GM23338 (cell line): ENCODE results near the gene NYAP2. TPM values are rescaled to one million over a fixed set of nuclear protein-coding genes. Genes with fewer than 3 reads are reported as not detected.

Source experiments
- ATAC-seq: fragments of 200-7000 bp; cut with Tn5 transposase; 3 replicates; pipeline ENCODE4 v1.9.1; 2020
- DNase-seq: peaks from one replicate; pipeline ENCODE4 v3.0.0-alpha.2; 2015; ENCODE audit warnings: low spot score
- H2AFZ ChIP-seq: fragments of 200-600 bp; sonication (generic); 2 replicates; pipeline ENCODE4 v1.8.0; 2016; ENCODE audit warnings: antibody characterized with exemption, mild to moderate bottlenecking, moderate library complexity
- H3F3A ChIP-seq: fragments of 200-600 bp; sonication (generic); replicated peaks from 2 replicates; pipeline ENCODE4 v1.8.0; 2017; ENCODE audit warnings: antibody characterized with exemption, mixed run types, low read depth
- H3K27ac ChIP-seq: fragments of 200-600 bp; sonication (generic); 2 replicates; pipeline ENCODE4 v1.6.1; 2016; ENCODE audit warnings: low read depth
- H3K27me3 ChIP-seq: fragments of 200-600 bp; sonication (generic); 2 replicates; pipeline ENCODE4 v1.8.0; 2016; ENCODE audit warnings: mild to moderate bottlenecking, mixed run types, moderate library complexity; ENCODE audit not compliant: insufficient read depth
- H3K36me3 ChIP-seq: fragments of 200-600 bp; sonication (generic); 2 replicates; pipeline ENCODE4 v1.8.0; 2016; ENCODE audit warnings: mild to moderate bottlenecking; ENCODE audit not compliant: insufficient read depth
- H3K4me1 ChIP-seq: fragments of 200-600 bp; sonication (generic); 2 replicates; pipeline ENCODE4 v1.8.0; 2016; ENCODE audit warnings: mild to moderate bottlenecking, moderate library complexity; ENCODE audit not compliant: insufficient read depth
- H3K4me2 ChIP-seq: fragments of 200-600 bp; sonication (generic); 2 replicates; pipeline ENCODE4 v1.7.1; 2017; ENCODE audit warnings: mixed run types
- H3K4me3 ChIP-seq: fragments of 200-600 bp; sonication (generic); 2 replicates; pipeline ENCODE4 v1.6.1; 2016; ENCODE audit warnings: mixed run types
- H3K79me2 ChIP-seq: fragments of 200-600 bp; sonication (generic); replicated peaks from 2 replicates; pipeline ENCODE4 v1.8.0; 2017; ENCODE audit warnings: mild to moderate bottlenecking; ENCODE audit not compliant: insufficient read depth
- H3K9me2 ChIP-seq: fragments of 200-600 bp; sonication (generic); 2 replicates; pipeline ENCODE4 v1.8.0; 2017; ENCODE audit not compliant: insufficient read depth
- H4K20me1 ChIP-seq: fragments of 200-600 bp; sonication (generic); replicated peaks from 2 replicates; pipeline ENCODE4 v1.8.0; 2017; ENCODE audit warnings: mild to moderate bottlenecking; ENCODE audit not compliant: insufficient read depth
- H3K27ac Mint-ChIP-seq: 2 replicates; pipeline ENCODE4 v1.8.0; 2020; ENCODE audit warnings: inconsistent platforms, mild to moderate bottlenecking, moderate library complexity, mixed read lengths
- H3K27me3 Mint-ChIP-seq: 3 replicates; pipeline ENCODE4 v1.8.0; 2022; ENCODE audit warnings: low read depth, mild to moderate bottlenecking, moderate library complexity, mixed read lengths, inconsistent platforms; ENCODE audit not compliant: insufficient read depth, poor library complexity
- H3K36me3 Mint-ChIP-seq: 3 replicates; pipeline ENCODE4 v1.8.0; 2021; ENCODE audit warnings: low read depth, mild to moderate bottlenecking, inconsistent platforms, moderate library complexity, mixed read lengths
- H3K4me1 Mint-ChIP-seq: 3 replicates; pipeline ENCODE4 v1.8.0; 2020; ENCODE audit warnings: mild to moderate bottlenecking, inconsistent platforms, mixed read lengths
- H3K4me3 Mint-ChIP-seq: 3 replicates; pipeline ENCODE4 v1.8.0; 2021; ENCODE audit warnings: moderate library complexity, mild to moderate bottlenecking, inconsistent platforms, mixed read lengths
- H3K9me3 Mint-ChIP-seq: 3 replicates; pipeline ENCODE4 v1.8.0; 2020; ENCODE audit warnings: moderate library complexity, mild to moderate bottlenecking, inconsistent platforms, mixed read lengths
- CREB1 ChIP-seq: fragments of 250-450 bp; sonication (Bioruptor Pico); IDR thresholded peaks from 2 replicates; pipeline ENCODE4 v1.5.0; 2020; ENCODE audit warnings: low read depth, mild to moderate bottlenecking, moderate library complexity
- EZH2 ChIP-seq: fragments of 200-600 bp; sonication (generic); IDR thresholded peaks from one replicate; pipeline ENCODE4 v1.8.0; 2017; ENCODE audit warnings: antibody characterized with exemption, mild to moderate bottlenecking, low read depth; ENCODE audit not compliant: unreplicated experiment
- JUNB ChIP-seq: IDR thresholded peaks from one replicate; pipeline ENCODE4 v1.6.1; 2016; ENCODE audit warnings: antibody characterized with exemption; ENCODE audit not compliant: unreplicated experiment
- NANOG ChIP-seq: IDR thresholded peaks from 2 replicates; pipeline ENCODE4 v1.6.1; 2016; ENCODE audit warnings: antibody characterized with exemption, borderline replicate concordance
- POLR2AphosphoS5 ChIP-seq: IDR thresholded peaks from 2 replicates; pipeline ENCODE4 v1.6.1; 2016; ENCODE audit warnings: antibody characterized with exemption, low read depth
- STAT1 ChIP-seq: IDR thresholded peaks from one replicate; pipeline ENCODE4 v1.6.1; 2016; ENCODE audit warnings: antibody characterized with exemption; ENCODE audit not compliant: unreplicated experiment
- ZNF331 ChIP-seq: fragments of 250-450 bp; sonication (Bioruptor Pico); IDR thresholded peaks from 2 replicates; pipeline ENCODE4 v1.5.0; 2020; ENCODE audit warnings: low read depth, mild to moderate bottlenecking, moderate library complexity
- polyA plus RNA-seq: library from polyadenylated mRNA; unstranded; fragments of >200 nt; fragmentation: Nextera tagmentation; extraction: Ambion mirVana; gene quantifications from 2 replicates; pipeline ENCODE4 v1.2.1, GENCODE V29; 2016
- total RNA-seq: library from RNA; depleted of rRNA; stranded (reverse); fragments of >200 nt; shearing (Covaris generic); gene quantifications from 2 replicates; pipeline ENCODE4 v1.2.3, GENCODE V29; 2014
- TF ChIP-seq, protein P1 (sequence below), 2 experiments: fragments of 200-600 bp in 1 of 2; sonication (generic) in 1 of 2; conservative IDR thresholded peaks; 2 replicates each; pipeline versions ENCODE4 v1.5.1 to v1.6.1; 2016 to 2017; ENCODE audit warnings: antibody characterized with exemption in 2 of 2, low read depth in 2 of 2, mild to moderate bottlenecking in 2 of 2, moderate library complexity in 1 of 2
- TF ChIP-seq, protein P2 (sequence below): IDR thresholded peaks from one replicate; pipeline ENCODE4 v1.6.1; 2018; ENCODE audit warnings: antibody characterized with exemption; ENCODE audit not compliant: unreplicated experiment
- TF ChIP-seq, protein P3 (sequence below): IDR thresholded peaks from 2 replicates; pipeline ENCODE4 v1.6.1; 2016; ENCODE audit warnings: antibody characterized with exemption

NYAP2 gene
- total and polyA plus RNA-seq, 2 experiments from 2014 or later = not detected

GRCh38 chr2:225458431-225459117 lies 59.1 kb downstream of the NYAP2 start:
- H3K4me1 ChIP-seq = peaks cover 11% of the 10 kb centered on the region; the same call in 1 of the 2 replicates

GRCh38 chr2:225462417-225462816 lies 62.9 kb downstream of the NYAP2 start:
- H3K27me3 Mint-ChIP-seq = no peaks in the 10 kb centered on the region
- Histone ChIP-seq H3K9me2 (peaks cover 4% of the 10 kb centered on the region; the same call in 1 of the 2 replicates), H3K4me1 (peaks cover 19% of the 10 kb centered on the region), H4K20me1 (no peaks in the 10 kb centered on the region), H3K27me3 (no peaks in the 10 kb centered on the region; the same call in 1 of the 2 replicates), H3K4me3 (no peak overlapping the region), H3K4me2 (no peak overlapping the region), H3K79me2 (no peaks in the 10 kb centered on the region), H3K36me3 (no peaks in the 10 kb centered on the region), H3K27ac (no peak overlapping the region), H2AFZ (no peak overlapping the region), H3F3A (no peaks in the 10 kb centered on the region)
- no peak for ATAC-seq
- H3K4me3 Mint-ChIP-seq = no peak overlapping the region
- H3K4me1 Mint-ChIP-seq = peaks cover 31% of the 10 kb centered on the region
- no peak for DNase-seq
- peaks cover 9% of the 10 kb centered on the region; the same call in 2 of the 3 replicates for H3K36me3 Mint-ChIP-seq
- no peak overlapping the region for H3K27ac Mint-ChIP-seq
- peaks cover 8% of the 10 kb centered on the region; the same call in 2 of the 3 replicates for H3K9me3 Mint-ChIP-seq
- no peak for TF ChIP-seq JUNB
- TF ChIP-seq, protein P1, sequence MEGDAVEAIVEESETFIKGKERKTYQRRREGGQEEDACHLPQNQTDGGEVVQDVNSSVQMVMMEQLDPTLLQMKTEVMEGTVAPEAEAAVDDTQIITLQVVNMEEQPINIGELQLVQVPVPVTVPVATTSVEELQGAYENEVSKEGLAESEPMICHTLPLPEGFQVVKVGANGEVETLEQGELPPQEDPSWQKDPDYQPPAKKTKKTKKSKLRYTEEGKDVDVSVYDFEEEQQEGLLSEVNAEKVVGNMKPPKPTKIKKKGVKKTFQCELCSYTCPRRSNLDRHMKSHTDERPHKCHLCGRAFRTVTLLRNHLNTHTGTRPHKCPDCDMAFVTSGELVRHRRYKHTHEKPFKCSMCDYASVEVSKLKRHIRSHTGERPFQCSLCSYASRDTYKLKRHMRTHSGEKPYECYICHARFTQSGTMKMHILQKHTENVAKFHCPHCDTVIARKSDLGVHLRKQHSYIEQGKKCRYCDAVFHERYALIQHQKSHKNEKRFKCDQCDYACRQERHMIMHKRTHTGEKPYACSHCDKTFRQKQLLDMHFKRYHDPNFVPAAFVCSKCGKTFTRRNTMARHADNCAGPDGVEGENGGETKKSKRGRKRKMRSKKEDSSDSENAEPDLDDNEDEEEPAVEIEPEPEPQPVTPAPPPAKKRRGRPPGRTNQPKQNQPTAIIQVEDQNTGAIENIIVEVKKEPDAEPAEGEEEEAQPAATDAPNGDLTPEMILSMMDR (conservative IDR thresholded peaks at IDR 0.05; ENCODE audit: low read depth in 2 of 2) = no peak
- TF ChIP-seq, protein P2, sequence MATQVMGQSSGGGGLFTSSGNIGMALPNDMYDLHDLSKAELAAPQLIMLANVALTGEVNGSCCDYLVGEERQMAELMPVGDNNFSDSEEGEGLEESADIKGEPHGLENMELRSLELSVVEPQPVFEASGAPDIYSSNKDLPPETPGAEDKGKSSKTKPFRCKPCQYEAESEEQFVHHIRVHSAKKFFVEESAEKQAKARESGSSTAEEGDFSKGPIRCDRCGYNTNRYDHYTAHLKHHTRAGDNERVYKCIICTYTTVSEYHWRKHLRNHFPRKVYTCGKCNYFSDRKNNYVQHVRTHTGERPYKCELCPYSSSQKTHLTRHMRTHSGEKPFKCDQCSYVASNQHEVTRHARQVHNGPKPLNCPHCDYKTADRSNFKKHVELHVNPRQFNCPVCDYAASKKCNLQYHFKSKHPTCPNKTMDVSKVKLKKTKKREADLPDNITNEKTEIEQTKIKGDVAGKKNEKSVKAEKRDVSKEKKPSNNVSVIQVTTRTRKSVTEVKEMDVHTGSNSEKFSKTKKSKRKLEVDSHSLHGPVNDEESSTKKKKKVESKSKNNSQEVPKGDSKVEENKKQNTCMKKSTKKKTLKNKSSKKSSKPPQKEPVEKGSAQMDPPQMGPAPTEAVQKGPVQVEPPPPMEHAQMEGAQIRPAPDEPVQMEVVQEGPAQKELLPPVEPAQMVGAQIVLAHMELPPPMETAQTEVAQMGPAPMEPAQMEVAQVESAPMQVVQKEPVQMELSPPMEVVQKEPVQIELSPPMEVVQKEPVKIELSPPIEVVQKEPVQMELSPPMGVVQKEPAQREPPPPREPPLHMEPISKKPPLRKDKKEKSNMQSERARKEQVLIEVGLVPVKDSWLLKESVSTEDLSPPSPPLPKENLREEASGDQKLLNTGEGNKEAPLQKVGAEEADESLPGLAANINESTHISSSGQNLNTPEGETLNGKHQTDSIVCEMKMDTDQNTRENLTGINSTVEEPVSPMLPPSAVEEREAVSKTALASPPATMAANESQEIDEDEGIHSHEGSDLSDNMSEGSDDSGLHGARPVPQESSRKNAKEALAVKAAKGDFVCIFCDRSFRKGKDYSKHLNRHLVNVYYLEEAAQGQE = no peak
- no peak for TF ChIP-seq EZH2
- TF ChIP-seq ZNF331 = no peak
- TF ChIP-seq, protein P3, sequence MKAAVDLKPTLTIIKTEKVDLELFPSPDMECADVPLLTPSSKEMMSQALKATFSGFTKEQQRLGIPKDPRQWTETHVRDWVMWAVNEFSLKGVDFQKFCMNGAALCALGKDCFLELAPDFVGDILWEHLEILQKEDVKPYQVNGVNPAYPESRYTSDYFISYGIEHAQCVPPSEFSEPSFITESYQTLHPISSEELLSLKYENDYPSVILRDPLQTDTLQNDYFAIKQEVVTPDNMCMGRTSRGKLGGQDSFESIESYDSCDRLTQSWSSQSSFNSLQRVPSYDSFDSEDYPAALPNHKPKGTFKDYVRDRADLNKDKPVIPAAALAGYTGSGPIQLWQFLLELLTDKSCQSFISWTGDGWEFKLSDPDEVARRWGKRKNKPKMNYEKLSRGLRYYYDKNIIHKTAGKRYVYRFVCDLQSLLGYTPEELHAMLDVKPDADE = no peak
- no peak for TF ChIP-seq STAT1
- no peak for TF ChIP-seq NANOG
- TF ChIP-seq POLR2AphosphoS5 = no peak
- TF ChIP-seq CREB1 = no peak

More at GRCh38 chr2:225458431-225459117, 59.1 kb downstream of the NYAP2 start:
- TF ChIP-seq, protein P1 (conservative IDR thresholded peaks at IDR 0.05; ENCODE audit: low read depth in 2 of 2) = no peak
- TF ChIP-seq JUNB (no peak), ZNF331 (no peak)
- TF ChIP-seq, protein P3 = no peak
- Mint-ChIP-seq H3K36me3 (no peaks in the 10 kb centered on the region), H3K27me3 (no peaks in the 10 kb centered on the region), H3K4me3 (no peak overlapping the region), H3K9me3 (no peaks in the 10 kb centered on the region), H3K4me1 (peaks cover 6% of the 10 kb centered on the region; the same call in 2 of the 3 replicates), H3K27ac (no peak overlapping the region)
- Histone ChIP-seq H2AFZ (no peak overlapping the region), H3K4me3 (no peak overlapping the region), H3K4me2 (no peak overlapping the region), H3K9me2 (no peaks in the 10 kb centered on the region; the same call in 1 of the 2 replicates), H3K36me3 (no peaks in the 10 kb centered on the region), H3K27ac (no peak overlapping the region), H3F3A (no peaks in the 10 kb centered on the region), H4K20me1 (no peaks in the 10 kb centered on the region), H3K79me2 (no peaks in the 10 kb centered on the region), H3K27me3 (no peaks in the 10 kb centered on the region)
- no peak for ATAC-seq
- DNase-seq = no peak
